ENCODE data around the gene TRIM33. TPM values are rescaled to one million over a fixed set of nuclear protein-coding genes. Genes with fewer than 3 reads are reported as not detected.
"Not testable (repeated sequence)": the region's sequence is repeated elsewhere in the genome, so short reads cannot be mapped to it uniquely, and the experiment has no call there.

TRIM33 gene
- polyA plus RNA-seq, 1 donor (not counting 4 experiments of a cell fraction or from before 2014, with no cell fraction given): 26.4 TPM

DNA sequence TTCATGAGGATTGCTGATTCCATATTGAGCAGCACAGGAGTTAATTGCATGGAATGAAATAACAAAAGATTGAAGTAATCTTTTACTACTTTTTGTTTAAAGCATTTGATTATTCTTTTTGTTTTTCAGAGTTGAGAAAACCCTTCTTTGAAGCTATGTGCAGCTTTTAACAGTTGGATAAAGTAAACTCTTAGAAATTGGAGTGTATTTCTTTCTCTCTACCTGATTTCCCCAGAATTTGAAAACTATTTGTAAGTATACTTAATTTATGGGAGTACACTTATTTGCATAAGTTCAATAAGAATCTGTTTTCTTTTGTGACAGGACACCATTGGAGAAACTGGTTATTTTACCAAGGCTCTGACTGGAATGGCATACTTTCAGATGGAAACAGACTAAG is 133.6 kb downstream of the TRIM33 start:
- FAIRE-seq: no peak
- dilution Hi-C loops (cut with MboI; ENCODE audit: extremely low pct_ligation_motif_present, low sequenced_read_pairs): no loop called here
- Histone ChIP-seq H3K9me1 (ENCODE audit: control insufficient read depth, extremely low read depth, insufficient read depth, low read length) (no peaks in the 10 kb centered on the region), H4K20me1 (ENCODE audit: control insufficient read depth, extremely low read depth, insufficient read depth, low read length) (no peaks in the 10 kb centered on the region), H3K27me3 (ENCODE audit: control insufficient read depth, extremely low read depth, insufficient read depth, low read length) (no peaks in the 10 kb centered on the region), H2AFZ (ENCODE audit: control insufficient read depth, low read length) (no peak overlapping the region), H3K4me3 (ENCODE audit: control insufficient read depth in 2 of 3, extremely low read depth in 1 of 3, insufficient read depth in 2 of 3, low read depth in 1 of 3, low read length in 3 of 3) (no peak overlapping the region), H3K79me2 (ENCODE audit: control insufficient read depth, insufficient read depth, low read length) (no peaks in the 10 kb centered on the region), H3K4me2 (ENCODE audit: control insufficient read depth, extremely low read depth, insufficient read depth, low read depth, low read length) (no peak overlapping the region), H3K27ac (ENCODE audit: control insufficient read depth, insufficient read depth, low read length) (no peak overlapping the region), H3K9ac (ENCODE audit: control insufficient read depth, extremely low read depth, insufficient read depth, low read length) (no peak overlapping the region), H3K9me3 (ENCODE audit: control insufficient read depth, low read depth, low read length) (no peaks in the 10 kb centered on the region), H3K36me3 (ENCODE audit: control insufficient read depth in 2 of 2, extremely low read depth in 1 of 2, insufficient read depth in 2 of 2, low read length in 2 of 2) (no peaks in the 10 kb centered on the region), H3K4me1 (ENCODE audit: control insufficient read depth, extremely low read depth, insufficient read depth, low read length) (no peaks in the 10 kb centered on the region)
- TF ChIP-seq EZH2 (IDR thresholded peaks at IDR 0.05; ENCODE audit: low read length): no peak
- TF ChIP-seq, protein P1, sequence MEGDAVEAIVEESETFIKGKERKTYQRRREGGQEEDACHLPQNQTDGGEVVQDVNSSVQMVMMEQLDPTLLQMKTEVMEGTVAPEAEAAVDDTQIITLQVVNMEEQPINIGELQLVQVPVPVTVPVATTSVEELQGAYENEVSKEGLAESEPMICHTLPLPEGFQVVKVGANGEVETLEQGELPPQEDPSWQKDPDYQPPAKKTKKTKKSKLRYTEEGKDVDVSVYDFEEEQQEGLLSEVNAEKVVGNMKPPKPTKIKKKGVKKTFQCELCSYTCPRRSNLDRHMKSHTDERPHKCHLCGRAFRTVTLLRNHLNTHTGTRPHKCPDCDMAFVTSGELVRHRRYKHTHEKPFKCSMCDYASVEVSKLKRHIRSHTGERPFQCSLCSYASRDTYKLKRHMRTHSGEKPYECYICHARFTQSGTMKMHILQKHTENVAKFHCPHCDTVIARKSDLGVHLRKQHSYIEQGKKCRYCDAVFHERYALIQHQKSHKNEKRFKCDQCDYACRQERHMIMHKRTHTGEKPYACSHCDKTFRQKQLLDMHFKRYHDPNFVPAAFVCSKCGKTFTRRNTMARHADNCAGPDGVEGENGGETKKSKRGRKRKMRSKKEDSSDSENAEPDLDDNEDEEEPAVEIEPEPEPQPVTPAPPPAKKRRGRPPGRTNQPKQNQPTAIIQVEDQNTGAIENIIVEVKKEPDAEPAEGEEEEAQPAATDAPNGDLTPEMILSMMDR (optimal IDR thresholded peaks at IDR 0.05 in 1 of 3, IDR thresholded peaks at IDR 0.05 in 1 of 3, conservative IDR thresholded peaks at IDR 0.05 in 1 of 3; ENCODE audit: extremely low read depth in 1 of 3, insufficient read depth in 2 of 3, low read length in 3 of 3): no peak
- no peak for DNase-seq (ENCODE audit: low read depth, low spot score)

DNA sequence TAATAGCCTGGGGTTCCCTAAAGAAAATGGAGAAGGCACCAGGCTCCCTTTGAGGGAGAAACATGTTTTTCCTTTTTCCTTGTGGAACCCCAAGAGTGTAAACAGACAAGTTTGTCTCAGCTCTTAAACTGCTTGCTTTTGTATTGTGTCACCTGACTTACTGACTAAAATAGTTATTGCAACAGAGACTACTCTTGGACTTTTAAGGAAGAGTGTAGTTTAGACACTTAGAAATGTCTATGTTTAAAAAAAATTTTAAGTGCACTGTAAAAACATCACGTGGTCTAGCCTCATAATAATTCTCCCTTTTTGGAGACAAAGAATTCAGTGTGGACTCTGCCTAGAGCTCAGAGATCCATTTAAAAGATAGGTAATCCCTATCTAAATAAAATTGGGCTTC is 141.1 kb downstream of the TRIM33 start:
- Histone ChIP-seq H4K20me1 (ENCODE audit: control insufficient read depth, extremely low read depth, insufficient read depth, low read length) (no peaks in the 10 kb centered on the region), H3K9ac (ENCODE audit: control insufficient read depth, extremely low read depth, insufficient read depth, low read length) (no peak overlapping the region), H2AFZ (ENCODE audit: control insufficient read depth, low read length) (no peak overlapping the region), H3K4me3 (ENCODE audit: control insufficient read depth in 2 of 3, extremely low read depth in 1 of 3, insufficient read depth in 2 of 3, low read depth in 1 of 3, low read length in 3 of 3) (no peak overlapping the region), H3K4me2 (ENCODE audit: control insufficient read depth, extremely low read depth, insufficient read depth, low read depth, low read length) (no peak overlapping the region), H3K9me1 (ENCODE audit: control insufficient read depth, extremely low read depth, insufficient read depth, low read length) (no peaks in the 10 kb centered on the region), H3K4me1 (ENCODE audit: control insufficient read depth, extremely low read depth, insufficient read depth, low read length) (no peaks in the 10 kb centered on the region), H3K79me2 (ENCODE audit: control insufficient read depth, insufficient read depth, low read length) (no peaks in the 10 kb centered on the region), H3K36me3 (ENCODE audit: control insufficient read depth in 2 of 2, extremely low read depth in 1 of 2, insufficient read depth in 2 of 2, low read length in 2 of 2) (no peaks in the 10 kb centered on the region), H3K27me3 (ENCODE audit: control insufficient read depth, extremely low read depth, insufficient read depth, low read length) (no peaks in the 10 kb centered on the region), H3K27ac (ENCODE audit: control insufficient read depth, insufficient read depth, low read length) (no peak overlapping the region), H3K9me3 (ENCODE audit: control insufficient read depth, low read depth, low read length) (no peaks in the 10 kb centered on the region)
- DNase-seq (ENCODE audit: low read depth, low spot score) (no peak), FAIRE-seq (no peak)
- dilution Hi-C loops (cut with MboI; ENCODE audit: extremely low pct_ligation_motif_present, low sequenced_read_pairs): no loop called here
- TF ChIP-seq, protein P1 (optimal IDR thresholded peaks at IDR 0.05 in 1 of 3, IDR thresholded peaks at IDR 0.05 in 1 of 3, conservative IDR thresholded peaks at IDR 0.05 in 1 of 3; ENCODE audit: extremely low read depth in 1 of 3, insufficient read depth in 2 of 3, low read length in 3 of 3): no peak
- TF ChIP-seq EZH2 (IDR thresholded peaks at IDR 0.05; ENCODE audit: low read length): no peak

DNA sequence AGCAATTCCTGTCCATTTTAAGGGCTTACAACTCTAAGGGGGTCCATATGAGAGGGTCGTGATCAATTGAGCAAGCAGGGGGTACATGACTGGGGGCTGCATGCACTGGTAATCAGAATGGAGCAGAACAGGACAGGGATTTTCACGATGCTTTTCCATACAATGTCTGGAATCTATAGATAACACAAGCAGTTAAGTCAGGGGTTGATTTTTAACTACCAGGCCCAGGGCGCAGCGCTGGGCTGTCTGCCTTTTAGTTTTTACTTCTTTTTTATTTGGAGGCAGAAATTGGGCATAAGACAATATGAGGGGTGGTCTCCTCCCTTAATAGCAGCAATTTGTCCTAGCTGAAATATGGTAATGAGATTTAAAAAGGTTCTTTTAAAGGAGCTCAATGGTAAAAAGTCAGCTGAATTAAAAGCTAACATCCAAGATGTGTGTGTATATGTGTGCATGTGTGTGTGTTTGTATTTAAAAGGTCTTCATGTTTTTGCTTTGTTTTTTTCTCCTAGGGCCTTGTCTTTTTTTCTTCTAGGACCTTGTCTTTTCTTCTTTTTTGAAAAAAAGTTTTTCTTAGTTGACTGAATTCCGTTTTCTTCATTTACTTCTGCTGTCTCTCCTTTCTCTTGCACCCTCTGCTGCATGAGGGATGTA is 141.6 kb downstream of the TRIM33 start:
- H3K27ac ChIP-seq (ENCODE audit: control insufficient read depth, insufficient read depth, low read length); H3K79me2 ChIP-seq (ENCODE audit: control insufficient read depth, insufficient read depth, low read length); H3K9me3 ChIP-seq (ENCODE audit: control insufficient read depth, low read depth, low read length); H3K4me1 ChIP-seq (ENCODE audit: control insufficient read depth, extremely low read depth, insufficient read depth, low read length); H3K4me2 ChIP-seq (ENCODE audit: control insufficient read depth, extremely low read depth, insufficient read depth, low read depth, low read length); H2AFZ ChIP-seq (ENCODE audit: control insufficient read depth, low read length); H3K36me3 ChIP-seq (ENCODE audit: control insufficient read depth in 2 of 2, extremely low read depth in 1 of 2, insufficient read depth in 2 of 2, low read length in 2 of 2); dilution Hi-C loops (cut with MboI; ENCODE audit: extremely low pct_ligation_motif_present, low sequenced_read_pairs); DNase-seq (ENCODE audit: low read depth, low spot score); H3K27me3 ChIP-seq (ENCODE audit: control insufficient read depth, extremely low read depth, insufficient read depth, low read length); H3K9me1 ChIP-seq (ENCODE audit: control insufficient read depth, extremely low read depth, insufficient read depth, low read length); H3K4me3 ChIP-seq (ENCODE audit: control insufficient read depth in 2 of 3, extremely low read depth in 1 of 3, insufficient read depth in 2 of 3, low read depth in 1 of 3, low read length in 3 of 3); H4K20me1 ChIP-seq (ENCODE audit: control insufficient read depth, extremely low read depth, insufficient read depth, low read length); FAIRE-seq; H3K9ac ChIP-seq (ENCODE audit: control insufficient read depth, extremely low read depth, insufficient read depth, low read length): not testable (repeated sequence)
